ENCODE results near the gene RUFY4. TPM values are rescaled to one million over a fixed set of nuclear protein-coding genes. Genes with fewer than 3 reads are reported as not detected.
A peak's percentile ranks its signal among the peaks of the same experiment; 100 is the strongest.
"Not testable (repeated sequence)": the region's sequence is repeated elsewhere in the genome, so short reads cannot be mapped to it uniquely, and the experiment has no call there.

RUFY4 gene
- total RNA-seq, 1 donor from 2014 or later, result not detected

GRCh38 chr2:218033590-218034496, 35.2 kb upstream of the RUFY4 start:
- Histone ChIP-seq H3K36me3 (ENCODE audit: insufficient read depth, low read length) (no peaks in the 10 kb centered on the region), H3K4me1 (ENCODE audit: insufficient read depth, low read length) (peaks cover 4% of the 10 kb centered on the region), H2AFZ (ENCODE audit: low read depth, low read length) (no peak overlapping the region), H3K4me3 (ENCODE audit: insufficient read depth, low read depth, low read length) (no peak overlapping the region), H3K4me2 (ENCODE audit: low read length) (peak overlapping the region; percentile 56), H3K79me2 (ENCODE audit: insufficient read depth, low read length) (no peaks in the 10 kb centered on the region), H4K20me1 (ENCODE audit: insufficient read depth, low read length) (no peaks in the 10 kb centered on the region), H3K9me3 (ENCODE audit: insufficient read depth, low read depth, low read length) (no peaks in the 10 kb centered on the region), H3K27me3 (ENCODE audit: insufficient read depth, low read length) (peaks cover 32% of the 10 kb centered on the region), H3K9ac (ENCODE audit: low read length) (no peak overlapping the region), H3K27ac (ENCODE audit: low read depth, low read length) (no peak overlapping the region)
- Mint-ChIP-seq H3K4me1 (ENCODE audit: low read depth, unreplicated experiment) (peaks cover 4% of the 10 kb centered on the region), H3K9me3 (ENCODE audit: unreplicated experiment) (no peaks in the 10 kb centered on the region), H3K27me3 (ENCODE audit: low read depth, unreplicated experiment) (peaks cover 41% of the 10 kb centered on the region), H3K27ac (ENCODE audit: unreplicated experiment) (no peak overlapping the region), H3K4me3 (ENCODE audit: unreplicated experiment) (peak overlapping the region; percentile 50), H3K36me3 (ENCODE audit: low read depth, unreplicated experiment) (no peaks in the 10 kb centered on the region)
- FAIRE-seq (no peak), DNase-seq (ENCODE audit: low read depth) (no peak)
- no peak for TF ChIP-seq CTCF (IDR thresholded peaks at IDR 0.05; ENCODE audit: insufficient read depth, low read depth, low read length)
- peak; percentile 30 for TF ChIP-seq EZH2 (IDR thresholded peaks at IDR 0.05; ENCODE audit: insufficient read depth, low read length)

- H3K27ac ChIP-seq (ENCODE audit: low read depth, low read length); H3K9me3 Mint-ChIP-seq (ENCODE audit: unreplicated experiment); H3K9ac ChIP-seq (ENCODE audit: low read length); H3K4me3 ChIP-seq (ENCODE audit: insufficient read depth, low read depth, low read length); H3K36me3 ChIP-seq (ENCODE audit: insufficient read depth, low read length); H3K36me3 Mint-ChIP-seq (ENCODE audit: low read depth, unreplicated experiment); H2AFZ ChIP-seq (ENCODE audit: low read depth, low read length); H4K20me1 ChIP-seq (ENCODE audit: insufficient read depth, low read length); H3K4me1 Mint-ChIP-seq (ENCODE audit: low read depth, unreplicated experiment); H3K79me2 ChIP-seq (ENCODE audit: insufficient read depth, low read length); H3K4me1 ChIP-seq (ENCODE audit: insufficient read depth, low read length); H3K9me3 ChIP-seq (ENCODE audit: insufficient read depth, low read depth, low read length): not testable (repeated sequence)
- H3K27me3 ChIP-seq (ENCODE audit: insufficient read depth, low read length), result peaks cover 32% of the 10 kb centered on the region
- Mint-ChIP-seq H3K27ac (ENCODE audit: unreplicated experiment) (peak overlapping the region; percentile 35), H3K4me3 (ENCODE audit: unreplicated experiment) (peak overlapping the region; percentile 29), H3K27me3 (ENCODE audit: low read depth, unreplicated experiment) (peaks cover 41% of the 10 kb centered on the region)
- peak; percentile 32 for DNase-seq (ENCODE audit: low read depth)
- peak; percentile 42 for TF ChIP-seq CTCF (IDR thresholded peaks at IDR 0.05; ENCODE audit: insufficient read depth, low read depth, low read length)
- FAIRE-seq, result peak; percentile 26
- H3K4me2 ChIP-seq (ENCODE audit: low read length), result peak overlapping the region; percentile 56
Observed at GRCh38 chr2:218034497-218035213, 34.4 kb upstream of the RUFY4 start.

Measured in astrocyte (in vitro differentiated cells and primary cell).